ENCODE measurements around the gene WDR64. TPM values are rescaled to one million over a fixed set of nuclear protein-coding genes. Genes with fewer than 3 reads are reported as not detected.

The WDR64 gene
- total and polyA plus RNA-seq, 8 donors = 0.17 to 0.33 (median 0.28) TPM; not detected in 3

- ATAC-seq (no peak), DNase-seq (no peak)
- Histone ChIP-seq H3K9me3 (no peaks in the 10 kb centered on the region), H3K36me3 (no peaks in the 10 kb centered on the region), H3K4me3 (no peak overlapping the region), H3K27ac (no peak overlapping the region), H3K27me3 (no peaks in the 10 kb centered on the region), H3K4me1 (peaks cover 4 to 5% of the 10 kb centered on the region in 2 donors)
- intact Hi-C loops (cut with DNase I) = no loop called here
- TF ChIP-seq CTCF (IDR thresholded peaks at IDR 0.05) = no peak
Observed at GRCh38 chr1:241842565-241842964, 190.5 kb downstream of the WDR64 start.

GRCh38 chr1:241844593-241844992, 192.5 kb downstream of the WDR64 start:
- Histone ChIP-seq H3K36me3 (no peaks in the 10 kb centered on the region), H3K4me3 (no peak overlapping the region), H3K9me3 (no peaks in the 10 kb centered on the region), H3K27ac (no peak overlapping the region), H3K4me1 (peaks cover 8 to 15% of the 10 kb centered on the region in 2 donors), H3K27me3 (no peaks in the 10 kb centered on the region)
- intact Hi-C loops (cut with DNase I) = no loop called here
- no peak for TF ChIP-seq CTCF (IDR thresholded peaks at IDR 0.05)
- no peak for DNase-seq
- no peak for ATAC-seq

GRCh38 chr1:241846375-241846774, 194.3 kb downstream of the WDR64 start:
- peaks cover 8 to 15% of the 10 kb centered on the region in 2 donors for H3K4me1 ChIP-seq
- no peak for DNase-seq
- intact Hi-C loops (cut with DNase I) = no loop called here
- TF ChIP-seq CTCF (IDR thresholded peaks at IDR 0.05) = no peak
- H3K36me3 ChIP-seq = no peaks in the 10 kb centered on the region
- H3K4me3 ChIP-seq = no peak overlapping the region
- no peaks in the 10 kb centered on the region for H3K9me3 ChIP-seq
- H3K27ac ChIP-seq = no peak overlapping the region
- no peaks in the 10 kb centered on the region for H3K27me3 ChIP-seq
- no peak for ATAC-seq

GRCh38 chr1:241846862-241847539, 194.9 kb downstream of the WDR64 start:
- Histone ChIP-seq H3K27ac (peak overlapping the region; percentile 99), H3K36me3 (no peaks in the 10 kb centered on the region), H3K4me3 (peak overlapping the region in 1 of 2 donors; percentile 74), H3K4me1 (peaks cover 8 to 15% of the 10 kb centered on the region in 2 donors), H3K27me3 (no peaks in the 10 kb centered on the region), H3K9me3 (no peaks in the 10 kb centered on the region)
- no peak for TF ChIP-seq CTCF (IDR thresholded peaks at IDR 0.05)
- DNase-seq (no peak), ATAC-seq (no peak)
- intact Hi-C loops (cut with DNase I) = no loop called here

GRCh38 chr1:241847540-241847795, 195.4 kb downstream of the WDR64 start:
- Histone ChIP-seq H3K36me3 (no peaks in the 10 kb centered on the region), H3K27me3 (no peaks in the 10 kb centered on the region), H3K4me1 (peaks cover 8 to 15% of the 10 kb centered on the region in 2 donors), H3K27ac (peak overlapping the region; percentile 99), H3K4me3 (peak overlapping the region; percentile 51 to 74), H3K9me3 (no peaks in the 10 kb centered on the region)
- DNase-seq (no peak), ATAC-seq (no peak)
- no peak for TF ChIP-seq CTCF (IDR thresholded peaks at IDR 0.05)
- intact Hi-C loops (cut with DNase I) = no loop called here
